SW 1271 (cell line): ENCODE measurements around the gene GADD45B.
"Not testable (repeated sequence)": the region's sequence is repeated elsewhere in the genome, so short reads cannot be mapped to it uniquely, and the experiment has no call there.

Experiments
- DNase-seq, 2 experiments: peaks; one replicate each; lab custom pipeline; 2025; lab: John Stamatoyannopoulos, UW

GADD45B gene

GRCh38 chr19:2514981-2515518 is 39.1 kb downstream of the GADD45B start:
- no peak for DNase-seq

- DNase-seq, result no peak
Observed at GRCh38 chr19:2516727-2517126, 40.8 kb downstream of the GADD45B start.

GRCh38 chr19:2517881-2518601 is 42.1 kb downstream of the GADD45B start:
- DNase-seq, result no peak

- DNase-seq, result not testable (repeated sequence)
Observed at GRCh38 chr19:2518856-2519255, 42.9 kb downstream of the GADD45B start.

GRCh38 chr19:2519482-2519881 is 43.6 kb downstream of the GADD45B start:
- no peak for DNase-seq

- DNase-seq, result no peak
Observed at GRCh38 chr19:2523630-2524311, 47.8 kb downstream of the GADD45B start.

GRCh38 chr19:2524361-2524839 is 48.5 kb downstream of the GADD45B start:
- no peak for DNase-seq

GRCh38 chr19:2524840-2525723 is 49.2 kb downstream of the GADD45B start:
- DNase-seq, result peak; percentile 61 to 64

- DNase-seq, result no peak
Observed at GRCh38 chr19:2527171-2527570, 51.2 kb downstream of the GADD45B start.

GRCh38 chr19:2527686-2528085 is 51.8 kb downstream of the GADD45B start:
- DNase-seq, result no peak
